ENCODE results near the gene TADA1.
"Not testable (repeated sequence)": the region's sequence is repeated elsewhere in the genome, so short reads cannot be mapped to it uniquely, and the experiment has no call there.

TADA1 gene

DNA sequence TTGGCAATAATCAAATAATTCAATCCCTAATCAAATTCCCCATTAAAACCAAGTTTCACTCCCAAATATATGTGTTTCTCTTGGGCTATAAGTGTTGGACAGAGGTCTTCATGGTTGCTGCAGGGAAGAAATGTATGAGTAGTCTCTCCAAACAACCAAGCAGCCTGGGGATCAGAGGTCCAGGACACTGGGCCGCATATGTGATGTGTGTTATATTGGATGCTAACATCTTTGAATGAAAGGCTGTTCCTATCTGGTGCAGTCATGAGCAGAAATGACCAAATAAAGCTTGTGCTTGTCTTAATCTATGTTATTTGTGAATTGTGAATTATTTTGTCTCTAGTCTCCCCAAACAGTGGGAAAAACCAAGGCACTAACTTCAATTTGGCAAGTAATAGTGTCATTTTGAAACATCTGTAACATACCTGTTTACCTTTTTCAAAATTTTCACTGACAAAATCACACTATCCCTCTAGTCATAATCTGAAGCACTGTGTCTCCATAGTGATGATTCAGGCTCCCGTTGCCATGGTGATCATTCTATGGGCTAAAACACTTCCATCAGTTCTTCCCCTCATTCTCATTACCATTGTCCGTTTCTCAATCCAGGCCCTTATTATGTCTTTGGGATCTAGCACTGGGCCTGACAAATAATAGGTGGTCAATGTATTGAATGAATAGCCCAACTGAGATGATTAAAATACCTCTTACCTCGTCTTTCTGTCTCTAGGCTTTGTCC is 12.5 kb upstream of the TADA1 start:
- DNase-seq = no peak

DNA sequence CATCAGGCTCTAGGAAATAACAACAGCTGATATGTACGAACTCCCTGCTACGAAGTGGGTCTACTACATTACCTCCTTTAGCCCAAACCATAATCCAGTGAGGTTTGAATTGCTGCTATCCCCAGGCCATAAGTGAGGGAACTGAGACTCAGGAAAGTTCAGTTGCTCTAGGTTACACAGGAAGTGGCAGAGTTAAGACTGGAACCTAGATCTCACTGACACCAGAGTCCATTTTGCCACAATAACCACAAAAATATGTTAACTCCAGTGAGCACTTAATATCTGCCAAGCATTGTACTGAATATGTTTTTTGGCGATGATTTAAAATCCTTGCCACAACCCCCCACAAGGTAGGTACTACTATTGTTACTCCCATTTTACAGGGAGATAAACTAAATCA is 8.9 kb upstream of the TADA1 start:
- DNase-seq = no peak

DNA sequence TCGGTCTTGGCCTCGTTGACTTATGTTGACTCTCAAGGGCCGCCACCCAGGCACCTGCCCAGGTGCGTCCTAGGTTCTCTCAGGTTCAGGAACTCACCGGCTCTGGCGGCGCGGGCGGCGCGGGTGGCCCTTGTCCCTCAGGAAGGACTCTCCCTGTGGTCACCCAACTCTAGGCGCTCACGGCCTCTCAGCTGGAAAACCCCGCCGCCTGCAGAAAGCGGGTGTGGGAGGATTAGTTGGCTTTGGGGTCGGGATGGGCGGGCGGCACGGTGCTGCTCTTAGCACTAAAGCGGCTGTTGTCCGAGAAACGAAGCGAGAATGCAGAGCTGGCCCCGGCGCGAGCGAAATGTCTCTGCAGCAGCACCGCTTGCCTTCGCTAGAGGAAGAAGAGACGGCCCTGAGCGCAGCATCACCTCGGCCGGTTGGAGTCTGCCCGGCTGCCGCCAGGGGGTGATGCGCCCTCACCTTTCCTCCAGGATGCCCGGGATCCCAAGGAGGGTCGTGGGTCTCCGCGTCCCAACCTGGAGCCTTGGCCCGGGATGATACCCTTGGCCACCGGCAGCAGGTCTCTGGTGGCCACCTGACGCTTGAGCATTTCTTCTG is 8.1 kb upstream of the TADA1 start:
- DNase-seq = peak; percentile 19 to 22

DNA sequence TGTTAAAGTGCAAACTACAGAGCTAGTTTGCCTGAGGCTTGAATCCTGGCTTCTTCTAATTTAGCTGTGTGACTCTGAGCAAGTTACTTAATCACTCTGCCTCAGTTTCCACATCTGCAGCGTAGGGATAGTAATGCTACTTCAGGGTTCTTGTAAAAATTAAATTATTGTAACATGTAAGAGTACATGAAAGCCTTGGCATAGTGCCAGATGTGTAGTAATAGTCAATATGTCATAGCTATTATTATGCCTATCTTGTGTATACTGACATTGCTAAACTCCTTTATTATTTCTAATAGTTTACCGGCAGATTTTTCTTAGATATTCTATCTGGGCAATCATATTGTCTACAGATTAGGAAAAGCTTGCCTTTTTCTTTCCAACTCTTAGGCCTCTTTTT is 6.8 kb upstream of the TADA1 start:
- no peak for DNase-seq

DNA sequence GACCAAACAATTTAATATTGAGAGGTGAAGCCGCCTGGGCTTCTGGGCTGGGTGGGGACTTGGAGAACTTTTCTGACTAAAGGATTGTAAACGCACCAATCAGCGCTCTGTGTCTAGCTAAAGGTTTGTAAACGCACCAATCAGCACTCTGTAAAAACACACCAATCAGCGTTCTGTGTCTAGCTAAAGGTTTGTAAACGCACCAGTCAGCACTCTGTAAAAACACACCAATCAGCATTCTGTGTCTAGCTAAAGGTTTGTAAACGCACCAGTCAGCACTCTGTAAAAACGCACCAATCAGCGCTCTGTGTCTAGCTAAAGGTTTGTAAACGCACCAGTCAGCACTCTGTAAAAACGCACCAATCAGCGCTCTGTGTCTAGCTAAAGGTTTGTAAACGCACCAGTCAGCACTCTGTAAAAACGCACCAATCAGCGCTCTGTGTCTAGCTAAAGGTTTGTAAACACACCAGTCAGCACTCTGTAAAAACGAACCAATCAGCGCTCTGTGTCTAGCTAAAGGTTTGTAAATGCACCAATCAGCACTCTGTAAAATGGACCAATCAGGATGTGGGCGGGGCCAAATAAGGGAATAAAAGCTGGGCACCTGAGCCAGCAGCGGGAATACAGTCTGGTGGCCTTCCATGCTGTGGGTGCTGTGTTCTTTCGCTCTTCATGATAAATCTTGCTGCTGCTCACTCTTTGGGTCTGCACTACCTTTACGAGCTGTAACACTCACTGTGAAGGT is 2.3 kb upstream of the TADA1 start:
- not testable (repeated sequence) for DNase-seq

DNA sequence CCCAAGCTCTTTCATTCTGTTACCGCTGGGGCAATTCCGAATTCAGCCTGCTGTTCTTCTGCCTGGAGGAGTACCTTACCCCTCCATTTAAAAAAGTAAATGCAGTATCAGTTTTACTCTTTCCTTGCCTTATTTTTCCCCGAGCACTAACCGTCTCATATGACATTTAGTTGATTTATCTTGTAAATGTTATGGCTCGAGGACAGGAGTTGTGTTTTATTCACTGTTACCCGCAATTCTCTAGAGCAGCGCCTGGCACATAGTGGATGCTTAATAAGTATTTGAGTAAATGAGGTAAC is 425 bp upstream of the TADA1 start:
- DNase-seq = no peak

DNA sequence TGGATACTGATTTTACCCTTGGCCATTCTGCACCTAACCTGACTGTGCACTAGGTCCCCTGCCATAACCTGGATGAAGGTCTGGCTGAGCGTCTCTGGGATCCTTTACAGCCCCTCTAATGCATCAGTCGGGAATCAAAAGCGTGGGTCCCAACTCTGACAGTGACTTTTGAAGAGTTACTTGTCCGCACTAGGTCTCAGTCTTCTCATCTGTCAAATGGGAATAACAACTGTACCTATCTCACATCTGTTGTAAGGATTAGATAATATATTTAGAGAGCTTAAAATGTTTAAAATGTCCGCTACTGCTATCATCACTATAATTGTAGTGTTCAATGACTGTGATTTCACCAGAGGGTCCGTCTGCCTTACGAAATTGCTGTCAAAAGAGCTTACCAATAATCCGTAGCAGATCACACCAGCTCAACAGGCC is 746 bp downstream of the TADA1 start:
- no peak for DNase-seq

DNA sequence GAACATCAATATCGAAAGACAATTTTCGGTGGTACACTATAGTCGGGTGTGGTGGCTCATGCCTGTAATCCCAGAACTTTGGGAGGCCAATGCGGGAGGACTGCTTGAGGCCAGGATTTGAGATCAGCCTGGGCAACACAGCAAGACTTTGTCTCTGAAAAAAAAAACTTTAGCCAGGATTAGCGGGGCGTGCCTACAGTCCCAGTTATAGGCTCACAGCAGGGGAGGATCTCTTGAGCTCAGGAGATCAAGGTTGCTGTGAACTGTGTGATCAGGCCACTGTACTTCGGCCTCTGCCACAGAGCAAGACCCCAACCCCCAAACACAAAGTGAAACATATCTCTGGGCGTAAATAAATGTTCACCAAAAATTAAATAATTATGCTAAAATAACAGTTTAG is 1.6 kb downstream of the TADA1 start:
- DNase-seq = no peak

DNA sequence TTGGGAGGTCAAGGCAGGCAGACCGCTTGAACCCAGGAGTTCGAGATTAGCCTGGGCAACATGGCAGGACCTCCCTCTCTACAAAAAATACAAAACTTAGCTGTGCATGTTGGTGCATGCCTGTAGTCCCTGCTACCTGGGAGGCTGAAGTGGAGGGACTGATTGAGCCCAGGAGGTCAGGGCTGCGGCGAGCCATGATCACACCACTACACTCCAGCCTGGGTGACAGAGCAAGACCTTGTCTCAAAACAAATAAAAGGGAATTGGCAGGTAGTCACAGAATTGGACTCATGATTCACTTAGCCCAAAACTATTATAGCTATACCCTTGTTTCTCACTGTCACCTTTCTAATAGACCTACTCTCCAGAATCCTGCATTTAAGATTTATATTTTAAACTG is 5.5 kb downstream of the TADA1 start:
- DNase-seq = no peak

DNA sequence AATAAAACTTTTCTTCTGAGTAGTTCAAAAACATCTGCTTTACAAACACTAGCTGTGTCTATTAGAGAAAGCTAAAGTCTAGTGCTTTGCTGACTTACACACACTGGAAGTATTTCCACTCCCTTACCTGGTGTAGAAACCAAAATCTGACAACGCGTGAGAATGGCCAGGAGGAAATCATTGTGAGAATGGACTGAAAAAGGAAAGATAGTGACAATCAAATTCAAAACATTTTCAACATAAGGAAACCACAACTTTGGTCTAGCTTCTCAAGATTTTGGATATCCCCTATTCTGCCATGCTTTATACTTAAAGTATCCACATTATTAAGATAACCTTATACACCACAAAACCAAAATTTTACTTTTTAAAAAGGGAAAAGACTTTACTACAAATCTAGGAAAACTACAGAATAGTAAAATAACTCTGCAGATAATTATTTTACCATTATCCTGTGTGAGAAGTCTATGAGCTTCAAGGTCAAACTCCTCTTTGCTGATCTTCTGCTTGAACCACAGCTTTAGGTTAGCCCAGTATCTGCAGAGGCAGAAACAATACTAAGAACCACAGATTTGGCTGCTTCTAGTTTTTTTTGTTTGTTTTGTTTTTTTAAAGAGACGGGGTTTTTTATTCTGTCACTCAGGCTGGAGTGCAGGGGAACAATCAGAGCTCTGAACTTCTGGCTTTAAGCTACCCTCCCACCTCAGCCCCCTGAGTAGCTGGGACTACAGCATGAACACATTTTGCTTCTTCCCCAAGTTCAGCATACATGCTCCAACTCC is 6.6 kb downstream of the TADA1 start:
- DNase-seq = no peak

DNA sequence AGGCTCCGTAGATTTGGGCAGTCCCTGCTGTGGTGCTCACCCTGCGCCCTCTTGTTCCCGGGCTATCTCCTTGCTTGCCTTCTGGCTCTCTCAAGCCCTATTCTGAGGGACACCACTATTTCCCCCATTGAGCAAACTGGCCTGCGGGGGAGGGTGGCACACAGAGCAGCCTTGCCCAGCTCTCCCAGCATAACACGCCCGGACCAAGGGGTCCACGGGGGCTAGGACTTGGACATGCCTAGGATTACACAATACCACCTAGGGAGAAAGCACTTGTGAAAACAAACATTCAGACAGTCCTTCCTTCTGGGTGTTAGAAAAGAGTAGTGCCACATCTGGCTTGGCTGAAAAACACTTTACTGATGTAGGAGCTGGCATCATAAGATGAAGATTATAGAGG is 7.4 kb downstream of the TADA1 start:
- DNase-seq = no peak

DNA sequence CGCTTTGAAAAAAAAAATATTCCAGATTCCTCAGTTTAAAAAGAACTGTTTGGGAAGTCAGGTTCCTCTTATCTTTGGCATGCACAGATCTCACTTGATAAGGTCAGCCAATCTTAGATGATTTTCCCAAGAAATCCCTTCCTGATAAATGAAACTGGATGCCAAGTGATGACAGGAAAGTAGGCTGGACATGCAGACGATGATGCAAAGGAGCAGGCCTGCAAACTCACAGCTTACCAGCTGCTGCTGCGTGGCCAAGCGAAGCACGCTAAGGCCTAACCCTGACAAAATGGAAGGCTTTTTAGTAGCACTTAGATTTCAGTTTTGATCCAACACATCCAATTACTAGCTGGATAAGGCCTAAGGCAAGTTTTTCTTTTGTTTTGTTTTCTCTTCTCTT is 10.1 kb downstream of the TADA1 start:
- DNase-seq = no peak

DNA sequence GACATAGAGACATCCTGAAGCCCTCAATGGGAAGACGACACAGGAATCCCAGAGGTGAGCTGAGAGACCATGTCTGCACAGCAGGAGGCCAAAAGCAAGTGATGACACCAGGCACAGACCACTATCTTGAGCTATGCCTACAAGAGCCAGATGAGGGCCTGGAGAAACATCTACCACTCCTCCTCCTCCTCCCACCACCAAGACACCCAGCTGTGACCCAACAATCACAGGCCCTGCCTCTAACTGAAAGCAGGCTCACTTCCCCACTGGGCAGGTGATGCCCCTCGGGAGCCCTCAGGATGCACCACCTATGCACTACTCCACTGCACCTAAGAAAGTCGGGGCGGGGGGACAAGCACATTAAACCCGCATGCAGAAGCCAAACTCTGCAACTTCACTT is 16.5 kb downstream of the TADA1 start:
- DNase-seq = no peak

DNA sequence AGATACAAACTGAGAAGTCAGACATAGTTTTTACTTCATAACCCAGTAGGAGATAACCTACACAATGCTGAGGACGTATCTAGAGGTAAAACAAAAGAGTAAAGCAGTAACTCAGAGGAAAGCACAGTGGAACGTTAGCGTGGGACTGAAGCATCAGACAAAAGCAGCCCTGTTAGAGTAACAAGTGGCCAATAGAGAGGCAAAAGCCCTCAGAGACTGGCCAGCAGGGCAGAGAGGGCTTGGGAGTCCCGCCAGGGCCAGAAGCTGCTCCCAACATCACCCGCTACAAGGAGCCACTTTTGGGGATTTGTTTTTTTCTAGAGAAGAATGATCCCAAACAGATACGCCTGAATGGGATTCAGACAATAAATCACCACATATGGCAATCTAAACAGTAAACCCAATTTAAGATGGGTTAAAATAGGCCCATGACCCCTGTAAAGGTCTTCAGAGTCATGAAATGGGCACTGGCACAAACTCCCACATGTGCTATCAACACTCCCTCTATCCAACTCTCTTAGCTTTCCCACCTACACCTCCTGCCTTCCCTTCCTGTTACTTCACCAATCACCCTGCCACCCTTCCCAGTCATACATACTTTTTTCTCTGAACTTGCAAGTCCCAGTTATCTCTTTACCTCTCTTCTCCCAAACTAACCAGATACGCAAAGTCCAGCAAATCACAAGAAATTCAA is 17.2 kb downstream of the TADA1 start:
- no peak for DNase-seq

DNA sequence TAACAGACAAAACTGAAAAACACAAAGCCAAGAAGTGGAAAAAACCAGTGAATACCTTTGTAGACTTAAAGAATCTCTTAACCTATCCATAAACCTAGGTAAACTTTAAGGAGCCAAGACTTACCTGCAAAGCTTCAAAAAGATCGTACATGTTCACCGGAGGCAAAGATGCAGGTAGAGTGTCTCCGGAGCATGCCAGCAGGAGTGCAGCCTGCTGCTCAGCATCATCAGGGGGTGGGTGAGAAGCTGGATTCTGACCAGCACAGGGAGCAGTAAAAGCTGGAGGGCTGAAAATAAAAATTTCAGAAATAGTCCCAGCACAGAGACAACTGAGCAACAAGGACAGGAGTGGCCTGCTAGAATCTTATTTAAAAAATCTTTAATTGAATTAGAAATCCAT is 18.1 kb downstream of the TADA1 start:
- DNase-seq = no peak

DNA sequence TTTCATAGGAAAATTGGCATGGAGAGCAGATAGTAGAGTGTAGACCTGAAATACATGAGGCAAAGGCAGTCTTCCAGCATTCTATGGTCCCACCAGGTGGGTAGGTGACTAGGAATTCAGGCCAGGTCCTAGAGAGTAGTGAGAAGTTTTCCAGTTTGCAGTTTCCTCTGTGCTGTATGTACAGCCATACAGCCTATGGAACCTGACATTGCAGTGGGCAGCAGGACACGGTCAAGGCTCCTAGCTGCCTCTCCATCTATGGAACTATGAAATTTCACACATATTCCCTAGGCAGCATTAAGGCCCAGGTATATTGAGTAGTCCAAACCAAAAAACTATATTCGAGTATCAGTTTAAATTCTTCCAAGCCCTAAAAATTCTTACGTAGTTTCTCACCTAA is 20.5 kb downstream of the TADA1 start:
- DNase-seq = no peak

DNA sequence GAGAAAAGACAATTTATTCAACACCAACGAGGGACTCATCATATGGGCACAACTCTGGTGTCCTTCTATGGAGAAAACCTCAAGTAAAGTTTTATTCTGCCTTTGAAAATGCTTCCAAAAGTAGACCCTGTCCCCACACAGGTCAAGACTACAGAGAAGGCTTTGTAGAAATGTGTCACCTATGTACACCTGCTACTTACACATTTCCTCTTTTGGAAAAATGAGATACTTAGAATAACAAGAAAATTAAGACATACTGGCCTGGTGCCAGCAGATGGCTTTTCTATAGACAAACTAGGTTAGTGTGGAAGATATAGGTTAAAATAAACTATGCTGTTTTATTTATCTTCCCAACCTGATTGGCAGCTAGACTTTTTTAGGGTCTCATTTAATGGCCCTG is 23.1 kb downstream of the TADA1 start:
- DNase-seq = no peak

DNA sequence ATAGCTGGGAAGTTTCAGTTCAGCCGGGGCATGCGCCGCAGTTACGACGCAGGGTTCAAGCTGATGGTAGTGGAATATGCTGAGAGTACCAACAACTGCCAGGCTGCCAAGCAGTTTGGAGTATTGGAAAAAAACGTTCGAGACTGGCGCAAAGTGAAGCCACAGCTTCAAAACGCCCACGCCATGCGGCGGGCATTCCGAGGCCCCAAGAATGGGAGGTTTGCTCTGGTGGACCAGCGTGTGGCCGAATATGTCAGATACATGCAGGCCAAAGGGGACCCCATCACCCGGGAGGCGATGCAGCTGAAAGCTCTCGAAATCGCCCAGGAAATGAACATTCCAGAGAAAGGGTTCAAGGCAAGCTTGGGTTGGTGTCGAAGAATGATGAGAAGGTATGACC is 26.9 kb downstream of the TADA1 start:
- DNase-seq = no peak

DNA sequence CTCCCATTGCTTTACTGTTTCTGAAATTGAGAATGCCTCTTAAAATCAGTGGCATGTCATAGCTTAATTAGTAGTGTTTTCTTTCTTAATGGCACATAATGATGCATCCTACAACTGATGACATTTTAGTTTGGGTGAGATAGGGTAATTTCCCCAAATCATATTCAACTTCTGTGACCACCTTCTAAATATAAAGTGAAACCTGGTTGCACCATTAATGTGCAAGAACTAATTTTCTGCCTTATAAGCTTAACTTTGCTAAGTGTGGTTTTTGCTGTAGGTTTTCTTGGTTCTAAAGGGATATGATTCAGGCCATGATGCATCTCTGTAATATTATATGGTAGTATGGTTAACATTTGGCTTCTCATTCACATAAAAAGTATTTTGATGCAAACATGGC is 27.9 kb downstream of the TADA1 start:
- DNase-seq = no peak

DNA sequence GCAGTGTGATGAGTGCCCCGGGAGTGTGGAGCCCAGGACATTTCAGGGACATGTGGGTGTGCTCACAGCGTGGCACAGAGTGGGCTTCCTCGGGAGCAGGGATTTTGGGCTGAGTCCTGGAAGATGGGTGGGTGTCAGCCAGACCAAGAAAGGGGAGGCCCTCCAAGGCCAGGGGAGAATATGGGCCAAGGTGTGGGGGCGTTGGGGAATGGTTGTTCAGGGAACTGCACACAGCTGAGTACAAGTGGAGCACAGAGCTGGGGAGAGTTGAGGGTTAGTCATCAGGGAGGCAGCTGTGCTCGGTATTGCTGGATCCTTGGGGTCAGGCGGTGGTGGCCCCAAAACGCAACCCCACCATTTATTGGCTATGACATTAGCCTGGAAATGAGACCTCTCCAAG is 31.3 kb downstream of the TADA1 start:
- no peak for DNase-seq

DNA sequence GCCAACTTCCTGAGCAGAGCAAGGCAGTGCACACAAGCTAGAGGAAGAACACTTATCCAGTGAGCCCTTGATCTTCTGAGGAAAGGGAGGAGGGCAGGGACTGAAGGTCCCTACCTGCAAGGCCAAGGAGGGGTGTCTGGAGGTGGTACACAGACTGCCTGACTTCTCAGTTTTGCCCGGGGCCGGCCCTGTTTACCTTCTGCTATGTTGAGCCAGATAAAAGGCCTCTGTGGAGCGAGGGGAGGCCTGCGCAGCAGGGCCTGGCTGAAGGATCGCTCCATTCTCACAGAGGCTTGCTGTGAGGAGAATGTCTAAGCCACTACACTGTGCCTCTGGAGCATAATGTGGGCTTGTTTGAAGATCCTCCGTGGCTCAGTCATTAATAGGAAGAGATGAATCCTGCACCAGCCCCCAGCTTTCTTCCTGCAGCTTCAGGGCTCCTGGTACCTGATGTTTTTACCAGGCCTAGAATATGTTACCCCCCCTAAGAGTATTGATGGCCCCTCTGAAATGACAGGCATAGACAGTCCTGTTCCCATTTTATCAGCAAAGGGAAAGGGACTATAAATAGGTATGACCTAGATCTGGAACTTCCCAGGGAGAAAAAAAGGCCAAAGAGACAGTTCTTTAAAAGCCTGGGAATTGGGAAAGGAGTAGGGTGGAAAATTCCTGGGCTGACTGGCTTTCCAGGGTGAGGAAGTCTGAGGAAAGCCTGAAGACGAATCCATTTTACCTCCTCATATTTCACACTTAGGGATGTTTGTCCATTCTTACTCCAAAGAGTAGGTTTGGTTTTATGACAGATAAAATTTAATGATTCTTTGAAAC is 32.1 kb downstream of the TADA1 start:
- no peak for DNase-seq

DNA sequence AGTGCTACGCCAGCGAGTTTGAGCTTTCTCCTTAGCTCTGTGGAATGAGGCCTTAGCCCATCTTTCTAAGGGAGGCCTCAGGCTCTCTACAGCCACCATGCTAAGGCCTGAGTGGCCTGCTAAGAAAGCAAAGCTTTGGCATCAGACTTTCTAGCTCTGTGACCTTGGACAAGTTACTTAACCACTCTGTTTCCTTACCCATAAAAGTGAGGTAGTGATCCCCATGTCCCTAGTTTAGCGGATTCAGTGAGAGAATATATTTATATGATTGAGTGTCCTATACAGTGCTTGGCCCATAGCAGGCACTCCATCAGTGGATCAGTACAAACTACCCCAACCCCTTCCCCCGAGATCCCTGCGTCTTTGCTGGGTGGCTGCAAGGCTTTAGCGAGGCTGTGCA is 32.7 kb downstream of the TADA1 start:
- DNase-seq = no peak
